ENCODE results near the gene HLCS.

Gene HLCS

DNA sequence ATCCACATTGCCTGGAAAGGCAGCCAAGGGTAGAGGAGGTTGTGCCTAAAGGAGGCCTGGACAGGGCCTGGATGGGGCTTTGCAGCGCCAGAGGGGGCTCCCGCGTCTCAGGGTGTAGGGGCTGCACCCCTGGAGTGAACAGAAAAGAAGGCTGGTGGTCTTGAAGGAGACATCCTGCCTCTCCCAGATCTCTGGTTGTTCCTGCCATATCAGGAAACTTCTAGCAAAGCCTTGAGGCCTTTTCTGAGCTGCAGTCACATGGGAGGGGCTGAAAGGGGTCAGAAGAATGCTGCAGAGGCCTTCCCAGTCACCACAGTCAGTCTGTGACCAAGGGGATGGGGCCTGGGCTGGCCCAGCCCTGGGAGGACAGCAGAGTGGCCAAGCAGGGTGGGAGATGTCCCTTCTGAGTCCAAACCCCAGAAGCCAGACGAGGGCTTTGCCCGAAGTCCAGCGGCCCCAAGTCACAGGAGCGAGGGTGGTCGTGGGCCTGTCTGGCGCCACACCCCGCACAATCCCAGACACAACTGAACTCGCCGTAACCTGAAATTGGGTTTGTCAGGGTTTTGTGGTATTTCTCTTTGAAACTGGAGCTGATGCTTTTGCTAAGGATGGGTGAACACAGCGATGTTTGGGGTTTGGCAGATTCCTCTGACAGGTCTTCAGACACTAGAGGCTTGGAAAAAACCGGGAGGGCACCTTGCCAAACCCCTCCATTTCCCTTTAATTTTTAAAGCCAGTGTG is 237.9 kb downstream of the HLCS start:
- TF ChIP-seq, protein P1, sequence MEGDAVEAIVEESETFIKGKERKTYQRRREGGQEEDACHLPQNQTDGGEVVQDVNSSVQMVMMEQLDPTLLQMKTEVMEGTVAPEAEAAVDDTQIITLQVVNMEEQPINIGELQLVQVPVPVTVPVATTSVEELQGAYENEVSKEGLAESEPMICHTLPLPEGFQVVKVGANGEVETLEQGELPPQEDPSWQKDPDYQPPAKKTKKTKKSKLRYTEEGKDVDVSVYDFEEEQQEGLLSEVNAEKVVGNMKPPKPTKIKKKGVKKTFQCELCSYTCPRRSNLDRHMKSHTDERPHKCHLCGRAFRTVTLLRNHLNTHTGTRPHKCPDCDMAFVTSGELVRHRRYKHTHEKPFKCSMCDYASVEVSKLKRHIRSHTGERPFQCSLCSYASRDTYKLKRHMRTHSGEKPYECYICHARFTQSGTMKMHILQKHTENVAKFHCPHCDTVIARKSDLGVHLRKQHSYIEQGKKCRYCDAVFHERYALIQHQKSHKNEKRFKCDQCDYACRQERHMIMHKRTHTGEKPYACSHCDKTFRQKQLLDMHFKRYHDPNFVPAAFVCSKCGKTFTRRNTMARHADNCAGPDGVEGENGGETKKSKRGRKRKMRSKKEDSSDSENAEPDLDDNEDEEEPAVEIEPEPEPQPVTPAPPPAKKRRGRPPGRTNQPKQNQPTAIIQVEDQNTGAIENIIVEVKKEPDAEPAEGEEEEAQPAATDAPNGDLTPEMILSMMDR (IDR thresholded peaks at IDR 0.05) = no peak
- no peak overlapping the region for H3K4me3 ChIP-seq
- H3K27ac ChIP-seq = no peak overlapping the region
- peak; percentile 60 for DNase-seq (ENCODE audit: low spot score)

DNA sequence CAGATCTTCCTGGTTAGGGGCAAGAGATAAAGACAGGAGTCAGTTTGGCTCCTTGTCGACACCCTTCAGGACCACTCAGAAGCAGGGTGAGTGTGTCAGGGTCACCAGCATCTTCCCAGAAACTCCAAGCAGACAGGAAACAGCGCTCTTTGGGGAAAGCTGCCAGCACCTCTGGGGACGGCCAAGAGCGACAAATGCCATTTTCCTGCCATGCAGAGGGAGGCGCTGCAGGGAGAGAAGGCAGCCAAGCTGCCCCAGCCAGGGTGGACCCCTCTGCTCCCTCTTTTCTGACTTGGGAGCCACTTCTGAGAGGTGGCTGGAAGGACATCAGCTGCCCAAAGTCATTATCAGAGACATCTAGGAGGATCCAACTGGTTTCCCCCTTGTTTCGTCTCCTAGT is 238.6 kb downstream of the HLCS start:
- TF ChIP-seq, protein P1 (IDR thresholded peaks at IDR 0.05) = no peak
- no peak overlapping the region for H3K27ac ChIP-seq
- DNase-seq (ENCODE audit: low spot score) = no peak

DNA sequence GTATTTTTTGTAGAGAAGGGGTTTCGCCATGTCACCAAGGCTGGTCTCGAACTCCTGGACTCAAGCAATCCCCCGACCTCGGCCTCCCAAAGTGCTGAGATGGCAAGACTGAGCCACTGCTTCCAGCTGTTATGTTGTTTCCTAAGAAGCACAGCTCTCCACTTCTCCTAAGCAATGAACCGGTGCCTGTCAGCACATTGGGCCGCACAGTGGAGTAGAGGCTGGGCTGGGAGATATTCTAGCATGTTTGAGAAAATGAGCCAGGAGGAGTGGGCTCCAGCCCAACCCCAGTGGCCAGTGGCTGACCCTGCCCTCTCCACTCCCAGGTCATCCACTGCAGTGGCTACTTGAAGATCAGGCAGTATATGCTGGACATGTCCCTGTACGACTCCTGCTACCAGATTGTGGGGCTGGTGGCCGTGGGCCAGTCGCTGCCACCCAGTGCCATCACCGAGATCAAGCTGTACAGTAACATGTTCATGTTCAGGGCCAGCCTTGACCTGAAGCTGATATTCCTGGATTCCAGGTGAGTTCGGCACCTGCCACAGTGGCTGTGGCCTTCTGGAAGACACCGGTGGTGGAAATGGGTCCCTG is 240.6 kb downstream of the HLCS start:
- Histone ChIP-seq H3K27ac (no peak overlapping the region), H3K4me3 (no peak overlapping the region)
- DNase-seq (ENCODE audit: low spot score) = peak; percentile 56
- TF ChIP-seq, protein P1 (IDR thresholded peaks at IDR 0.05) = no peak

More for the DNA sequence above, 238.6 kb downstream of the HLCS start:
- no peak overlapping the region for H3K4me3 ChIP-seq

DNA sequence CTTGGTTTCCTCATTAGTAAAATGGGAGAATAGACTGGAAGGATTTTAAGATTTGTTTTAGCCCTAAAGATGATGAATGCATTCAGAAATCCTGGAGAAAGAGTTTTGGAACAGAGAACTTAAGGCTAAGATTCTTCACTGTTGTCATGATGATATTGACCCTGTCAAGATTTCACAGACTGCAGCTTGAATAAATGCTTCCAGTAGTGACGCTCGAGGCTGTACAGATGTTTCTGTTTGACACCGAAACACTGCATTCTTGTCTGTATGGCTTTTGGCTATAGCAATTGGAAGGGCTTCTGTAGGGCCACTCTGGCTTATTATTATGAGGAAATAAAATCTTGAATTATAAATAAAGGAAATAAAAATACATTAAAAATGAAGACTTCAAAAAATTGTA is 241.8 kb downstream of the HLCS start:
- no peak overlapping the region for H3K27ac ChIP-seq
- no peak overlapping the region for H3K4me3 ChIP-seq
- DNase-seq (ENCODE audit: low spot score) = no peak
- TF ChIP-seq, protein P1 (IDR thresholded peaks at IDR 0.05) = no peak

DNA sequence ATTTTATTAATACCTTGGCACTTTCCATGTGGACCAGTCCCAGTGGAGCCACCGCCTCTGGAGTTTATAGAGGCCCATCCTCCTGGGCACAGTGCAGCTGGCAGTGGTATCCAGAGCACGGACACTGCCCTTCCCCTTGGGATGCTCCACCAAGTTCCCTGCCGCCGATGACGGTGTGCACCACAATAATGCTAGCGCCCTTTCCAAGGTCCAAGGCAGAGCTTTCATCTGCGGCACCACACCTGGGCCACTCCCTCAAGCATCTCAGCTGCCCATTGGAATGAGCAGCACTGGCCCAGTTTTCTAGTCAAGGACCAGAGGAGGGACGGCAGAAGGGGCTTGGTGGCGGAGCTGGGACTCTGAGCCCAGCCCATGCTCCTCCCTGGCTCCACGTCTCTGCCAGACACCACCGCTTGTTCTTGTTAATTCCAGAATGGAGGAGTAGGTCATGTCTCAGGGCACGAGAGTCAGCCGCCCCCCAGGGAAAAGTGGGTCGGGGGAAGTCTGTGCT is 243.0 kb downstream of the HLCS start:
- Histone ChIP-seq H3K4me3 (no peak overlapping the region), H3K27ac (no peak overlapping the region)
- no peak for DNase-seq (ENCODE audit: low spot score)
- TF ChIP-seq, protein P1 (IDR thresholded peaks at IDR 0.05) = no peak

DNA sequence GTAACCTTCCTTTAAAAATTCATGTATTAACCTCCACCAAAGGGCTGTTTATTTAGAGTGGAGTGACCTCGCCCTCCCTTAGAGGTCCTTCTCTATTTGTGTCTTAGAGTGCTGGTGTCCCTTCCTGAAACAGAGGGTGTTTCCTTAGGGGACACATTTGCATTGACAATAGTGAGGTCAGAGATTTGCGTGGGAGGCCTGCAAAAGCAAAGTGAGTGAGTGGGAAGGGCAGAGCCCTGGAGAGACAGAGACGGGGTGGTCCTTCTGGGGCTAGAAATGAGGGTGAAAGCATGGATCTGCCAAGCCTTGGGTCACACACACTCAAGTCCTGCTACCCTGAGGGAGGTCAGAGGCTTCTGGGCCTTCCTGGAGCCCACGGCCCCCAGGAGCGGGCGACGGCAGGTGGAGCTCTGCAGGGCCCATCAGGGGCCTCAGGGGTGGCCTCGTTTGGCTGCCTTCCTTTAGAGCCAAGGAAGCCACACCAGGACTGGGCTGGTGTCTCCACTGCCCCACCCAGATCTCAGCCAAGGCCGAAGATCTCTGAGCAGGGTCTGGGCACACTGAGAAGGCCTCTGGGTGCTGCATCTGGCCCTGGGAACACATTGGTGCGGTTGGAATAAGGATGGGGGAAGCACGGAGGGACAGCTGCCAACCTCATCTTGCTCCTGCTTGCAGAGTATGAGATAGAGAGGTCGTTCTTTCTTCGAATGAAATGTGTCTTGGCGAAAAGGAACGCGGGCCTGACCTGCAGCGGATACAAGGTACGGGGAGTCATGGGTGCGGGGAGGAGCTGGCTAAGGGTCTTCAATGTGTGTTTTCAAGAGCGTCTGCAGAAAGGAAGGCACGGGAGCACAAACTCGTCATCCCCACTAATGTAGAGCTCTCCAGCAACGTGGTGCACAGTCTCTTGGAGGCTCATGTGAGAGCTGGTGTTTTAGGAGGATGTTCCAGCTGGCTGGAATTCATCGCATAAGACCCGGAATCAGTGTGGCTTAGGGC is 243.8 kb downstream of the HLCS start:
- TF ChIP-seq, protein P1 (IDR thresholded peaks at IDR 0.05) = no peak
- H3K4me3 ChIP-seq = no peak overlapping the region
- no peak for DNase-seq (ENCODE audit: low spot score)
- H3K27ac ChIP-seq = no peak overlapping the region

Measured in coronary artery (tissue), 2 donors.